Measurements from ENCODE around the gene DNAH6.

The DNAH6 gene

GRCh38 chr2:84649487-84650142 lies 133.3 kb downstream of the DNAH6 start:
- Mint-ChIP-seq H3K27ac (no peak overlapping the region), H3K9me3 (peaks cover 4% of the 10 kb centered on the region), H3K4me3 (no peak overlapping the region), H3K4me1 (no peaks in the 10 kb centered on the region), H3K27me3 (ENCODE audit: low read depth) (no peaks in the 10 kb centered on the region), H3K36me3 (ENCODE audit: low read depth) (no peaks in the 10 kb centered on the region)
- no peak for TF ChIP-seq CTCF (IDR thresholded peaks at IDR 0.05; ENCODE audit: unreplicated experiment in 3 of 3)

- TF ChIP-seq CTCF (IDR thresholded peaks at IDR 0.05; ENCODE audit: unreplicated experiment in 3 of 3): no peak
- Mint-ChIP-seq H3K4me3 (no peak overlapping the region), H3K27ac (no peak overlapping the region), H3K36me3 (ENCODE audit: low read depth) (no peaks in the 10 kb centered on the region), H3K9me3 (no peaks in the 10 kb centered on the region), H3K27me3 (ENCODE audit: low read depth) (no peaks in the 10 kb centered on the region), H3K4me1 (no peaks in the 10 kb centered on the region)
These were observed 136.1 kb downstream of the DNAH6 start for GRCh38 chr2:84652431-84652830.

DNA sequence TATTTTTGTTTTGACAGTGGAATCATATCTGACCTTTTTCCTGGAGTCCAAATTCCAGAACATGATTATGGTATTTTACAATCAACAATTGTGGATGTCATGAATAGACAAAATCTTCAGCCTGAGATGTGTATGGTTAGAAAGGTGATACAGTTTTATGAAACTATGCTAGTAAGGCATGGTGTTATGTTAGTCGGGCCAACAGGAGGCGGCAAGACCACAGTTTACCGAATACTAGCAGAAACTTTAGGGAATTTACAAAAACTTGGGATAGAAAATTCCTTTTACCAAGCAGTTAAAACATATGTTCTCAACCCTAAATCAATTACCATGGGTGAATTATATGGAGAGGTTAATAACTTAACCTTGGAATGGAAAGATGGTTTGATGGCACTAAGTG lies 137.0 kb downstream of the DNAH6 start:
- Mint-ChIP-seq H3K4me3 (no peak overlapping the region), H3K27ac (no peak overlapping the region), H3K9me3 (no peaks in the 10 kb centered on the region), H3K4me1 (no peaks in the 10 kb centered on the region), H3K27me3 (ENCODE audit: low read depth) (no peaks in the 10 kb centered on the region), H3K36me3 (ENCODE audit: low read depth) (no peaks in the 10 kb centered on the region)
- TF ChIP-seq CTCF (IDR thresholded peaks at IDR 0.05; ENCODE audit: unreplicated experiment in 3 of 3): no peak

GRCh38 chr2:84654414-84654813 lies 138.1 kb downstream of the DNAH6 start:
- H3K4me3 Mint-ChIP-seq: no peak overlapping the region
- no peaks in the 10 kb centered on the region for H3K4me1 Mint-ChIP-seq
- no peaks in the 10 kb centered on the region for H3K27me3 Mint-ChIP-seq (ENCODE audit: low read depth)
- no peaks in the 10 kb centered on the region for H3K9me3 Mint-ChIP-seq
- no peaks in the 10 kb centered on the region for H3K36me3 Mint-ChIP-seq (ENCODE audit: low read depth)
- H3K27ac Mint-ChIP-seq: no peak overlapping the region
- TF ChIP-seq CTCF (IDR thresholded peaks at IDR 0.05; ENCODE audit: unreplicated experiment in 3 of 3): no peak

GRCh38 chr2:84669122-84669521 lies 152.8 kb downstream of the DNAH6 start:
- Mint-ChIP-seq H3K36me3 (ENCODE audit: low read depth) (no peaks in the 10 kb centered on the region), H3K9me3 (peaks cover 9% of the 10 kb centered on the region), H3K27ac (no peak overlapping the region), H3K27me3 (ENCODE audit: low read depth) (no peaks in the 10 kb centered on the region), H3K4me1 (no peaks in the 10 kb centered on the region), H3K4me3 (no peak overlapping the region)
- TF ChIP-seq CTCF (IDR thresholded peaks at IDR 0.05; ENCODE audit: unreplicated experiment in 3 of 3): no peak

DNA sequence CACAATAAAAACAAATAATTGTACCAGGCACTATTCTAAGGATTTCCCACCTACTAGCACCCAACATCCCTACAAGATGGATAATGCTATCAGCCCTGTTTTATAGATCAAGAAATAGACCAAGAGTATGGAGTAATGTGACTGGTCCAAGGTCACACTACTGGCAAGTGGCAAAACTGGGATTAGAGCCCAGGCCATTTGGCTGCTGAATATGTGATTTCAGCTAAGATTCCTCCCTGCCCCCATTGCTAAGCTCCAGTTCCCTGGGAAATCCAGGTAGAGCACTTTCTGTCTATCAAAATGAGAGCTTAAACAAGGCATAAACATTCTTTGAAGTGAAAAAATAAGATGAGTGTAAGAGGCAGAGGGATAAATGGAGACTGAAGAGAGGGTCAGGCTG lies 157.8 kb downstream of the DNAH6 start:
- Mint-ChIP-seq H3K4me3 (no peak overlapping the region), H3K4me1 (no peaks in the 10 kb centered on the region), H3K27ac (no peak overlapping the region), H3K9me3 (no peaks in the 10 kb centered on the region), H3K27me3 (ENCODE audit: low read depth) (no peaks in the 10 kb centered on the region), H3K36me3 (ENCODE audit: low read depth) (no peaks in the 10 kb centered on the region)
- TF ChIP-seq CTCF (IDR thresholded peaks at IDR 0.05; ENCODE audit: unreplicated experiment in 3 of 3): no peak
